H9 (cell line): ENCODE results near the gene S100A4. TPM values are rescaled to one million over a fixed set of nuclear protein-coding genes. Genes with fewer than 3 reads are reported as not detected.
"Not testable (repeated sequence)": the region's sequence is repeated elsewhere in the genome, so short reads cannot be mapped to it uniquely, and the experiment has no call there.

Experiments
- DNase-seq: peaks from one replicate; pipeline ENCODE4 v3.0.0-alpha.2; 2017
- H2AFZ ChIP-seq: one replicate; pipeline ENCODE4 v1.6.1; 2013; ENCODE audit warnings: mild to moderate bottlenecking, low read length, control low read depth, moderate library complexity
- H2AK5ac ChIP-seq: 2 replicates; pipeline ENCODE4 v1.6.1; 2013; ENCODE audit warnings: low read length, control low read depth, mixed read lengths; ENCODE audit not compliant: insufficient read length
- H2BK120ac ChIP-seq: one replicate; pipeline ENCODE4 v1.6.1; 2013; ENCODE audit warnings: low read depth, mild to moderate bottlenecking, low read length, control low read depth, inconsistent platforms; ENCODE audit not compliant: poor library complexity, severe bottlenecking
- H2BK12ac ChIP-seq: 2 replicates; pipeline ENCODE4 v1.6.1; 2013; ENCODE audit warnings: low read length, control low read depth, mixed read lengths, low read depth; ENCODE audit not compliant: insufficient read length
- H2BK15ac ChIP-seq: 2 replicates; pipeline ENCODE4 v1.6.1; 2013; ENCODE audit warnings: low read depth, low read length, control low read depth
- H2BK20ac ChIP-seq: one replicate; pipeline ENCODE4 v1.6.1; 2013; ENCODE audit warnings: low read depth, mild to moderate bottlenecking, low read length, control low read depth, inconsistent platforms; ENCODE audit not compliant: poor library complexity, severe bottlenecking
- H2BK5ac ChIP-seq: 2 replicates; pipeline ENCODE4 v1.6.1; 2013; ENCODE audit warnings: low read length, control low read depth, mixed read lengths; ENCODE audit not compliant: insufficient read length
- H3K14ac ChIP-seq: 2 replicates; pipeline ENCODE4 v1.6.1; 2013; ENCODE audit warnings: low read length, control low read depth; ENCODE audit not compliant: insufficient read depth
- H3K18ac ChIP-seq: 2 replicates; pipeline ENCODE4 v1.6.1; 2013; ENCODE audit warnings: low read depth, mild to moderate bottlenecking, mixed read lengths, low read length, control low read depth; ENCODE audit not compliant: insufficient read length
- H3K23ac ChIP-seq: 2 replicates; pipeline ENCODE4 v1.6.1; 2013; ENCODE audit warnings: low read length, control low read depth, mixed read lengths, low read depth; ENCODE audit not compliant: insufficient read length
- H3K23me2 ChIP-seq: 2 replicates; pipeline ENCODE4 v1.6.1; 2013; ENCODE audit warnings: low read depth, mild to moderate bottlenecking, mixed read lengths, low read length, control low read depth; ENCODE audit not compliant: insufficient read length, poor library complexity, severe bottlenecking
- H3K27ac ChIP-seq: 2 replicates; pipeline ENCODE4 v1.5.1; 2013; ENCODE audit warnings: low read length, control low read depth, mixed read lengths, low read depth; ENCODE audit not compliant: insufficient read length
- H3K27me3 ChIP-seq: 2 replicates; pipeline ENCODE4 v1.6.1; 2013; ENCODE audit warnings: low read length, control low read depth, inconsistent platforms; ENCODE audit not compliant: insufficient read depth
- H3K4ac ChIP-seq: 2 replicates; pipeline ENCODE4 v1.6.1; 2013; ENCODE audit warnings: low read depth, mild to moderate bottlenecking, control low read depth, inconsistent platforms, low read length, moderate library complexity
- H3K4me1 ChIP-seq: 2 replicates; pipeline ENCODE4 v1.6.1; 2013; ENCODE audit warnings: low read length, control low read depth, inconsistent platforms; ENCODE audit not compliant: insufficient read depth
- H3K4me2 ChIP-seq: 2 replicates; pipeline ENCODE4 v1.6.1; 2013; ENCODE audit warnings: low read length, control low read depth, mixed read lengths; ENCODE audit not compliant: insufficient read length, insufficient read depth
- H3K56ac ChIP-seq: 2 replicates; pipeline ENCODE4 v1.6.1; 2013; ENCODE audit warnings: low read depth, mild to moderate bottlenecking, mixed read lengths, low read length, control low read depth; ENCODE audit not compliant: insufficient read length
- H3K79me1 ChIP-seq: 2 replicates; pipeline ENCODE4 v1.6.1; 2013; ENCODE audit warnings: low read depth, mild to moderate bottlenecking, moderate library complexity, low read length, control low read depth, inconsistent platforms; ENCODE audit not compliant: insufficient read depth, poor library complexity, severe bottlenecking
- H3K79me2 ChIP-seq: 2 replicates; pipeline ENCODE4 v1.6.1; 2013; ENCODE audit warnings: low read length, control low read depth, inconsistent platforms; ENCODE audit not compliant: insufficient read depth
- H3K9ac ChIP-seq: 2 replicates; pipeline ENCODE4 v1.6.1; 2013; ENCODE audit warnings: low read length, control low read depth, mixed read lengths; ENCODE audit not compliant: insufficient read length; ENCODE audit errors: extremely low read depth
- H3K9me3 ChIP-seq: one replicate; pipeline ENCODE4 v1.6.1; 2013; ENCODE audit warnings: low read depth, low read length, inconsistent platforms; ENCODE audit not compliant: control insufficient read depth
- H3T11ph ChIP-seq: one replicate; pipeline ENCODE4 v1.6.1; 2013; ENCODE audit warnings: mild to moderate bottlenecking, low read length, control low read depth, inconsistent platforms
- H4K20me1 ChIP-seq: one replicate; pipeline ENCODE4 v1.6.1; 2013; ENCODE audit not compliant: control insufficient read depth, insufficient read length, insufficient read depth
- H4K5ac ChIP-seq: 2 replicates; pipeline ENCODE4 v1.6.1; 2013; ENCODE audit warnings: low read depth, mild to moderate bottlenecking, mixed read lengths, low read length, control low read depth; ENCODE audit not compliant: insufficient read length
- H4K8ac ChIP-seq: replicated peaks from 2 replicates; pipeline ENCODE4 v1.6.1; 2013; ENCODE audit warnings: low read length, control low read depth, mixed read lengths, low read depth; ENCODE audit not compliant: insufficient read length
- H4K91ac ChIP-seq: 2 replicates; pipeline ENCODE4 v1.6.1; 2013; ENCODE audit warnings: low read depth, mild to moderate bottlenecking, moderate library complexity, mixed read lengths, low read length, control low read depth; ENCODE audit not compliant: insufficient read length
- H3K27ac Mint-ChIP-seq, 3 experiments: 2 replicates in 2 of 3; 3 replicates in 1 of 3; pipeline ENCODE4 v1.8.0; 2020 to 2021; ENCODE audit warnings: mixed read lengths in 3 of 3, mild to moderate bottlenecking in 1 of 3, moderate library complexity in 1 of 3
- H3K27me3 Mint-ChIP-seq: 2 replicates; pipeline ENCODE4 v1.8.0; 2021; ENCODE audit warnings: low read depth, mild to moderate bottlenecking, moderate library complexity, mixed read lengths
- H3K36me3 Mint-ChIP-seq, 3 experiments: 2 replicates in 2 of 3; 3 replicates in 1 of 3; pipeline ENCODE4 v1.8.0; 2020 to 2021; ENCODE audit warnings: low read depth in 3 of 3, mixed read lengths in 3 of 3; ENCODE audit not compliant: insufficient read depth in 1 of 3
- H3K4me1 Mint-ChIP-seq, 2 experiments: 2 replicates each; pipeline ENCODE4 v1.8.0; 2020; ENCODE audit warnings: mixed read lengths in 2 of 2
- H3K4me3 Mint-ChIP-seq, 2 experiments: 2 replicates in 1 of 2; 3 replicates in 1 of 2; pipeline ENCODE4 v1.8.0; 2020 to 2021; ENCODE audit warnings: mild to moderate bottlenecking in 2 of 2, mixed read lengths in 2 of 2, moderate library complexity in 1 of 2
- H3K9me3 Mint-ChIP-seq, 2 experiments: 2 replicates in 1 of 2; 3 replicates in 1 of 2; pipeline ENCODE4 v1.8.0; 2020; ENCODE audit warnings: mild to moderate bottlenecking in 2 of 2, mixed read lengths in 2 of 2, moderate library complexity in 1 of 2
- WGBS: extraction: QIAGEN DNeasy Blood & Tissue Kit; methylation state at CpG from one replicate; pipeline ENCODE4 v1.1.7; 2013; ENCODE audit warnings: missing lambda C conversion rate, low lambda C conversion rate, mixed read lengths; ENCODE audit not compliant: insufficient read length; ENCODE audit errors: extremely low coverage; 5-methylcytosine and 5-hydroxymethylcytosine counted together
- total RNA-seq: library from RNA; stranded (reverse); gene quantifications from 2 replicates; pipeline ENCODE4 v1.2.1, GENCODE V29; 2021
- TF ChIP-seq, protein P1 (sequence below): fragments of 200-600 bp; sonication (generic); conservative IDR thresholded peaks from 3 replicates; pipeline ENCODE4 v1.8.0; 2021; ENCODE audit warnings: antibody characterized with exemption, mild to moderate bottlenecking

S100A4 gene
- total RNA-seq, 1 experiment from 2014 or later = 9.0 TPM

GRCh38 chr1:153583976-153584375 is 38.4 kb upstream of the S100A4 start:
- H3K27ac ChIP-seq = no peak overlapping the region
- H3K27ac Mint-ChIP-seq = no peak overlapping the region
- no peak overlapping the region for H3K4me3 Mint-ChIP-seq
- H3K4ac ChIP-seq = no peak overlapping the region
- H3K4me1 Mint-ChIP-seq = peaks cover 11 to 20% of the 10 kb centered on the region in 2 experiments
- no peak overlapping the region for H3K18ac ChIP-seq
- H3K79me2 ChIP-seq = no peaks in the 10 kb centered on the region
- TF ChIP-seq, protein P1, sequence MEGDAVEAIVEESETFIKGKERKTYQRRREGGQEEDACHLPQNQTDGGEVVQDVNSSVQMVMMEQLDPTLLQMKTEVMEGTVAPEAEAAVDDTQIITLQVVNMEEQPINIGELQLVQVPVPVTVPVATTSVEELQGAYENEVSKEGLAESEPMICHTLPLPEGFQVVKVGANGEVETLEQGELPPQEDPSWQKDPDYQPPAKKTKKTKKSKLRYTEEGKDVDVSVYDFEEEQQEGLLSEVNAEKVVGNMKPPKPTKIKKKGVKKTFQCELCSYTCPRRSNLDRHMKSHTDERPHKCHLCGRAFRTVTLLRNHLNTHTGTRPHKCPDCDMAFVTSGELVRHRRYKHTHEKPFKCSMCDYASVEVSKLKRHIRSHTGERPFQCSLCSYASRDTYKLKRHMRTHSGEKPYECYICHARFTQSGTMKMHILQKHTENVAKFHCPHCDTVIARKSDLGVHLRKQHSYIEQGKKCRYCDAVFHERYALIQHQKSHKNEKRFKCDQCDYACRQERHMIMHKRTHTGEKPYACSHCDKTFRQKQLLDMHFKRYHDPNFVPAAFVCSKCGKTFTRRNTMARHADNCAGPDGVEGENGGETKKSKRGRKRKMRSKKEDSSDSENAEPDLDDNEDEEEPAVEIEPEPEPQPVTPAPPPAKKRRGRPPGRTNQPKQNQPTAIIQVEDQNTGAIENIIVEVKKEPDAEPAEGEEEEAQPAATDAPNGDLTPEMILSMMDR = no peak
- no peaks in the 10 kb centered on the region for H4K20me1 ChIP-seq
- H2BK12ac ChIP-seq = no peak overlapping the region
- H4K8ac ChIP-seq = no peak overlapping the region
- no peak overlapping the region for H2BK5ac ChIP-seq
- no peaks in the 10 kb centered on the region for H3K23me2 ChIP-seq
- no peak overlapping the region for H2BK15ac ChIP-seq
- H3K9me3 ChIP-seq = no peaks in the 10 kb centered on the region
- H3K9ac ChIP-seq = no peak overlapping the region
- no peaks in the 10 kb centered on the region for H3K27me3 ChIP-seq
- H3K36me3 Mint-ChIP-seq = no peaks in the 10 kb centered on the region
- no peaks in the 10 kb centered on the region for H3K79me1 ChIP-seq
- no CpG with 5 or more reads among the region's 2 CpGs for WGBS
- no peak overlapping the region for H4K91ac ChIP-seq
- H2BK120ac ChIP-seq = no peak overlapping the region
- H3K9me3 Mint-ChIP-seq = no peaks in the 10 kb centered on the region
- H3K4me2 ChIP-seq = no peak overlapping the region
- H2BK20ac ChIP-seq = no peak overlapping the region
- no peak overlapping the region for H3K14ac ChIP-seq
- H2AK5ac ChIP-seq = no peak overlapping the region
- no peak overlapping the region for H4K5ac ChIP-seq
- H3K23ac ChIP-seq = no peak overlapping the region
- DNase-seq = no peak
- no peaks in the 10 kb centered on the region; the same call in 1 of the 2 replicates for H3K4me1 ChIP-seq
- no peak overlapping the region for H2AFZ ChIP-seq
- H3T11ph ChIP-seq = no peak overlapping the region
- H3K27me3 Mint-ChIP-seq = no peaks in the 10 kb centered on the region; the same call in 1 of the 2 replicates
- H3K56ac ChIP-seq = no peak overlapping the region

- not testable (repeated sequence) for H3K27me3 Mint-ChIP-seq, H4K91ac ChIP-seq
- WGBS = no CpG with 5 or more reads among the region's 3 CpGs
These were observed 37.9 kb upstream of the S100A4 start for GRCh38 chr1:153583514-153583913.

More at GRCh38 chr1:153583514-153583913, 37.9 kb upstream of the S100A4 start:
- not testable (repeated sequence) for H3K36me3 Mint-ChIP-seq, H3K4me1 ChIP-seq, H3K79me1 ChIP-seq, H3K27ac Mint-ChIP-seq, H3K27me3 ChIP-seq, H4K20me1 ChIP-seq, H3K23ac ChIP-seq, H3K9me3 Mint-ChIP-seq, H3K4me3 Mint-ChIP-seq, H2BK20ac ChIP-seq, H2AK5ac ChIP-seq, H3K9me3 ChIP-seq, H3K9ac ChIP-seq, H3K79me2 ChIP-seq, DNase-seq, H3K27ac ChIP-seq, H3K18ac ChIP-seq, H2BK120ac ChIP-seq, H4K8ac ChIP-seq, H3K23me2 ChIP-seq, H2BK5ac ChIP-seq, H4K5ac ChIP-seq, H2AFZ ChIP-seq, H3K14ac ChIP-seq, H2BK15ac ChIP-seq, H3K56ac ChIP-seq, H2BK12ac ChIP-seq, H3K4ac ChIP-seq, H3T11ph ChIP-seq, H3K4me2 ChIP-seq
- peaks cover 16 to 24% of the 10 kb centered on the region in 2 experiments for H3K4me1 Mint-ChIP-seq
